ENCODE measurements around the gene TFCP2L1.

The TFCP2L1 gene

GRCh38 chr2:121191191-121192170 lies 93.5 kb downstream of the TFCP2L1 start:
- no peak for DNase-seq

- no peak for DNase-seq
Observed at GRCh38 chr2:121189661-121190381, 95.2 kb downstream of the TFCP2L1 start.

GRCh38 chr2:121189011-121189410 lies 96.0 kb downstream of the TFCP2L1 start:
- DNase-seq = no peak

GRCh38 chr2:121187982-121188411 lies 97.0 kb downstream of the TFCP2L1 start:
- no peak for DNase-seq

- no peak for DNase-seq
Observed at GRCh38 chr2:121187351-121187981, 97.5 kb downstream of the TFCP2L1 start.

GRCh38 chr2:121186261-121186660 lies 98.7 kb downstream of the TFCP2L1 start:
- DNase-seq = peak; percentile 42

- DNase-seq = peak; percentile 89
Observed at GRCh38 chr2:121185571-121186074, 99.4 kb downstream of the TFCP2L1 start.

- no peak for DNase-seq
Observed at GRCh38 chr2:121185111-121185510, 99.9 kb downstream of the TFCP2L1 start.

- DNase-seq = peak; percentile 79
Observed at GRCh38 chr2:121184248-121184862, 100.6 kb downstream of the TFCP2L1 start.

- no peak for DNase-seq
Observed at GRCh38 chr2:121182520-121182919, 102.5 kb downstream of the TFCP2L1 start.

GRCh38 chr2:121179467-121179866 lies 105.5 kb downstream of the TFCP2L1 start:
- no peak for DNase-seq

- no peak for DNase-seq
Observed at GRCh38 chr2:121178730-121179129, 106.3 kb downstream of the TFCP2L1 start.

GRCh38 chr2:121177896-121178295 lies 107.1 kb downstream of the TFCP2L1 start:
- DNase-seq = no peak

- DNase-seq = no peak
Observed at GRCh38 chr2:121175326-121175725, 109.7 kb downstream of the TFCP2L1 start.

- DNase-seq = no peak
Observed at GRCh38 chr2:121173806-121174205, 111.2 kb downstream of the TFCP2L1 start.

GRCh38 chr2:121173112-121173511 lies 111.9 kb downstream of the TFCP2L1 start:
- no peak for DNase-seq

GRCh38 chr2:121172456-121172855 lies 112.5 kb downstream of the TFCP2L1 start:
- DNase-seq = no peak

GRCh38 chr2:121171625-121172119 lies 113.3 kb downstream of the TFCP2L1 start:
- DNase-seq = no peak

GRCh38 chr2:121170577-121170976 lies 114.4 kb downstream of the TFCP2L1 start:
- no peak for DNase-seq

GRCh38 chr2:121167411-121167810 lies 117.6 kb downstream of the TFCP2L1 start:
- no peak for DNase-seq
